GM19035 (cell line): ENCODE results near the gene RERE.

Source experiments
- ATAC-seq: cut with Tn5 transposase; IDR thresholded peaks from one replicate; pipeline ENCODE4 v1.9.1; 2021; ENCODE audit not compliant: unreplicated experiment

RERE gene

GRCh38 chr1:8358897-8359616 lies 458.4 kb downstream of the RERE start:
- ATAC-seq = no peak

- no peak for ATAC-seq
Measured at GRCh38 chr1:8358241-8358896, 459.1 kb downstream of the RERE start.

- no peak for ATAC-seq
Measured at GRCh38 chr1:8357329-8358101, 459.9 kb downstream of the RERE start.

- ATAC-seq = no peak
Measured at GRCh38 chr1:8356256-8357209, 460.9 kb downstream of the RERE start.

GRCh38 chr1:8355439-8356255 lies 461.8 kb downstream of the RERE start:
- ATAC-seq = no peak

GRCh38 chr1:8354038-8354437 lies 463.4 kb downstream of the RERE start:
- ATAC-seq = no peak

- ATAC-seq = no peak
Measured at GRCh38 chr1:8352886-8353785, 464.3 kb downstream of the RERE start.

- ATAC-seq = no peak
Measured at GRCh38 chr1:8352471-8352845, 465.0 kb downstream of the RERE start.

- ATAC-seq = no peak
Measured at GRCh38 chr1:8351693-8352470, 465.6 kb downstream of the RERE start.

GRCh38 chr1:8350914-8351684 lies 466.3 kb downstream of the RERE start:
- ATAC-seq = no peak

GRCh38 chr1:8349961-8350360 lies 467.5 kb downstream of the RERE start:
- no peak for ATAC-seq

- ATAC-seq = no peak
Measured at GRCh38 chr1:8349473-8349865, 468.0 kb downstream of the RERE start.

- no peak for ATAC-seq
Measured at GRCh38 chr1:8348777-8349472, 468.5 kb downstream of the RERE start.

GRCh38 chr1:8348047-8348776 lies 469.2 kb downstream of the RERE start:
- ATAC-seq = no peak

GRCh38 chr1:8347635-8348034 lies 469.8 kb downstream of the RERE start:
- ATAC-seq = no peak
